Osteoblast (primary cell): Measurements from ENCODE around the gene ZIK1. TPM values are rescaled to one million over a fixed set of nuclear protein-coding genes. Genes with fewer than 3 reads are reported as not detected.

Experiments used
- DNase-seq: peaks from one replicate; pipeline ENCODE4 v3.0.0; 2011; ENCODE audit warnings: low spot score, mixed read lengths; ENCODE audit not compliant: insufficient read length; ENCODE audit errors: missing footprints
- H2AFZ ChIP-seq: 2 replicates; pipeline ENCODE4 v1.6.0; 2011; ENCODE audit warnings: mild to moderate bottlenecking, low read length
- H3K27ac ChIP-seq: 2 replicates; pipeline ENCODE4 v1.5.1; 2011; ENCODE audit warnings: mild to moderate bottlenecking, low read depth, low read length, moderate library complexity
- H3K27me3 ChIP-seq: 2 replicates; pipeline ENCODE4 v1.6.0; 2012; ENCODE audit warnings: mild to moderate bottlenecking, control low read depth, inconsistent platforms, low read length, moderate library complexity; ENCODE audit not compliant: insufficient read depth
- H3K36me3 ChIP-seq: 2 replicates; pipeline ENCODE4 v1.5.1; 2011; ENCODE audit warnings: mild to moderate bottlenecking, low read length, control low read depth, moderate library complexity; ENCODE audit not compliant: insufficient read depth
- H3K4me1 ChIP-seq: 2 replicates; pipeline ENCODE4 v1.5.1; 2011; ENCODE audit warnings: mild to moderate bottlenecking, low read length, control low read depth, moderate library complexity; ENCODE audit not compliant: insufficient read depth
- H3K4me2 ChIP-seq: 2 replicates; pipeline ENCODE4 v1.6.0; 2011; ENCODE audit warnings: mild to moderate bottlenecking, low read length; ENCODE audit not compliant: insufficient read depth
- H3K4me3 ChIP-seq: fragments of 200-600 bp; sonication (generic); 3 replicates; pipeline ENCODE4 v1.5.1; 2012; ENCODE audit warnings: mild to moderate bottlenecking, low read length, inconsistent platforms; ENCODE audit not compliant: insufficient read depth
- H3K79me2 ChIP-seq: 2 replicates; pipeline ENCODE4 v1.6.0; 2012; ENCODE audit warnings: mild to moderate bottlenecking, low read length, control low read depth, inconsistent platforms; ENCODE audit not compliant: insufficient read depth
- H3K9me3 ChIP-seq: 2 replicates; pipeline ENCODE4 v1.5.1; 2011; ENCODE audit warnings: low read depth, low read length, control low read depth
- H4K20me1 ChIP-seq: 2 replicates; pipeline ENCODE4 v1.6.0; 2012; ENCODE audit warnings: mild to moderate bottlenecking, low read length, control low read depth; ENCODE audit not compliant: insufficient read depth
- CTCF ChIP-seq: IDR thresholded peaks from 2 replicates; pipeline ENCODE4 v1.5.1; 2011; ENCODE audit warnings: mild to moderate bottlenecking, low read depth, low read length, moderate library complexity; ENCODE audit errors: extremely low read depth
- total RNA-seq: library from RNA; depleted of rRNA; stranded (reverse); fragments of >200 nt; gene quantifications from 2 replicates; pipeline ENCODE4 v1.2.3, GENCODE V29; 2012

Gene ZIK1
- total RNA-seq, 1 donor = 11.6 TPM

- Histone ChIP-seq H3K4me1 (no peaks in the 10 kb centered on the region), H3K27me3 (no peaks in the 10 kb centered on the region), H3K27ac (no peak overlapping the region), H3K79me2 (peaks cover 20% of the 10 kb centered on the region), H3K4me2 (no peak overlapping the region), H2AFZ (no peak overlapping the region), H3K4me3 (no peak overlapping the region), H3K36me3 (peaks cover 49% of the 10 kb centered on the region), H3K9me3 (peaks cover 65% of the 10 kb centered on the region), H4K20me1 (no peaks in the 10 kb centered on the region)
- DNase-seq = peak; percentile 38
- no peak for TF ChIP-seq CTCF
These were observed 11.5 kb upstream of the ZIK1 start for GRCh38 chr19:57572415-57572947.

GRCh38 chr19:57576661-57577060, 7.3 kb upstream of the ZIK1 start:
- Histone ChIP-seq H3K4me2 (no peak overlapping the region), H3K79me2 (peaks cover 32% of the 10 kb centered on the region), H3K9me3 (peaks cover 46% of the 10 kb centered on the region), H3K36me3 (peaks cover 49% of the 10 kb centered on the region), H3K4me3 (no peak overlapping the region), H2AFZ (no peak overlapping the region), H4K20me1 (no peaks in the 10 kb centered on the region), H3K4me1 (peaks cover 9% of the 10 kb centered on the region), H3K27me3 (no peaks in the 10 kb centered on the region), H3K27ac (no peak overlapping the region)
- no peak for TF ChIP-seq CTCF
- DNase-seq = no peak

GRCh38 chr19:57578487-57579205, 5.3 kb upstream of the ZIK1 start, which contains the start of gene ZNF416:
Gene ZNF416 (minus strand): TSS chr19:57578911. CDS start chr19:57578704, 207 bp downstream.
- Histone ChIP-seq H3K9me3 (peaks cover 27% of the 10 kb centered on the region), H3K27me3 (no peaks in the 10 kb centered on the region), H3K4me3 (peak within 1 kb of the TSS; percentile 96), H2AFZ (peak within 1 kb of the TSS; percentile 97), H4K20me1 (no peaks in the 10 kb centered on the region), H3K27ac (peak within 1 kb of the TSS; percentile 56), H3K4me2 (peak within 1 kb of the TSS; percentile 88), H3K36me3 (peaks cover 33% of the 10 kb centered on the region), H3K79me2 (peaks cover 32% of the 10 kb centered on the region), H3K4me1 (peaks cover 9% of the 10 kb centered on the region)
- peak; percentile 99 for DNase-seq
- TF ChIP-seq CTCF = peak; percentile 27

GRCh38 chr19:57583104-57583520, 833 bp upstream of the ZIK1 start:
- peak overlapping the region; percentile 99 for H2AFZ ChIP-seq
- H4K20me1 ChIP-seq = no peaks in the 10 kb centered on the region
- peaks cover 13% of the 10 kb centered on the region for H3K4me1 ChIP-seq
- no peak overlapping the region for H3K4me2 ChIP-seq
- H3K4me3 ChIP-seq = peak overlapping the region; percentile 82
- no peaks in the 10 kb centered on the region for H3K9me3 ChIP-seq
- no peak overlapping the region for H3K27ac ChIP-seq
- peaks cover 17% of the 10 kb centered on the region for H3K79me2 ChIP-seq
- peak; percentile 21 for DNase-seq
- TF ChIP-seq CTCF = no peak
- H3K27me3 ChIP-seq = no peaks in the 10 kb centered on the region
- H3K36me3 ChIP-seq = no peaks in the 10 kb centered on the region
